ENCODE data around the gene MOB3A.

MOB3A gene

GRCh38 chr19:2033115-2033824 is 62.9 kb downstream of the MOB3A start:
- DNase-seq (ENCODE audit: low spot score), result no peak

GRCh38 chr19:2032296-2032941 is 63.7 kb downstream of the MOB3A start:
- no peak for DNase-seq (ENCODE audit: low spot score)

GRCh38 chr19:2027361-2027760 is 68.8 kb downstream of the MOB3A start:
- no peak for DNase-seq (ENCODE audit: low spot score)

- DNase-seq (ENCODE audit: low spot score), result no peak
Observed at GRCh38 chr19:2026770-2027169, 69.4 kb downstream of the MOB3A start.

- no peak for DNase-seq (ENCODE audit: low spot score)
Observed at GRCh38 chr19:2022289-2022688, 73.8 kb downstream of the MOB3A start.

- DNase-seq (ENCODE audit: low spot score), result no peak
Observed at GRCh38 chr19:2021453-2022140, 74.5 kb downstream of the MOB3A start.
